ENCODE measurements around the gene HDGFL3.

HDGFL3 gene

DNA sequence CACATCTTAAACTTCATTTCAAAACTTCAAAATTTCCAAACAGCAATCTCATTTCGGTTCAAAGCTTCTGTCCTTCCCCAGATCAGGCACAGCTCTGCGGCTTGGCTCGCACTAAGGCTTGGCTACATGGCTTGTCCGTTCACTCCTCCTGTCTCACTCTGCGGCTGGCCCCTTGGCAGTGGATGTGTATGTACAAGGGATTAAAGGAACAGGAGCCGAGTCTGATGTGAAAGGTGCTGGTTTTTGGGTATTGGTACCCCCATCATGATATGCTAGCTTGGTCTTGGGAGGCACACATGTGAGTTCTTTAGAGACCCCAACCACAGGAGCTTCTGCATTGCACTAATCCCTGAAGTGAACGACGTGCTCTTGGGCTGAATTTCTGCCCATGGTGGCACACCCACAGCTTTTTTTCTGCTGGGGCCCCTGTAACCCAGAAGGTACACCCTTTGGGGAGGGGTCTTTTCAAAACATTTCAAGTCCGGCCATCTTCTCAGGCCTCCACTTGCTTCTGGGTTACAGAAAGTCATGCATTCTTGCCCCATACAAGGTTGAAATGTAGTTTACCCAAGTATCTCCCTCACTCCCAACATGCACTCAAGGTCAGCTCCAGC lies 87.5 kb downstream of the HDGFL3 start:
- no peak for DNase-seq

DNA sequence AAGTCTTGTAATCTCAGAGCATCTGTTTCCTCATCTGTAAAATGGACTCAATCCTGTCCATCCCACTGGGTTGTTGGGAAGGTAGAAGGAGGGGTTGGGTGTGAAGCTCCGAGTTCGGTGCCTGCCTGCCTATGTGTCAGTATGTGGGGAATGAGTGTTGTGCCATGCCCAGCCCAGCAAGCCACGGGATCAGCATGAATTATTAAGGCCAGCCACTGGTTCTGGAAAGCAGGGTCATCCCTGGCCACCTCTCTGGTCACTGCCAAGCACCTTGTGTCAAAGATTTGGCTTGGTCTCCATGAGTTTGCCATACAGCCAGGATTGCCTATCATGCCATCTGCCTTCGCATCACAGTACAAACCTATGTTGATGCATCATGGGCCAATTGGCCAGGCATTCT lies 88.7 kb downstream of the HDGFL3 start:
- no peak for DNase-seq

DNA sequence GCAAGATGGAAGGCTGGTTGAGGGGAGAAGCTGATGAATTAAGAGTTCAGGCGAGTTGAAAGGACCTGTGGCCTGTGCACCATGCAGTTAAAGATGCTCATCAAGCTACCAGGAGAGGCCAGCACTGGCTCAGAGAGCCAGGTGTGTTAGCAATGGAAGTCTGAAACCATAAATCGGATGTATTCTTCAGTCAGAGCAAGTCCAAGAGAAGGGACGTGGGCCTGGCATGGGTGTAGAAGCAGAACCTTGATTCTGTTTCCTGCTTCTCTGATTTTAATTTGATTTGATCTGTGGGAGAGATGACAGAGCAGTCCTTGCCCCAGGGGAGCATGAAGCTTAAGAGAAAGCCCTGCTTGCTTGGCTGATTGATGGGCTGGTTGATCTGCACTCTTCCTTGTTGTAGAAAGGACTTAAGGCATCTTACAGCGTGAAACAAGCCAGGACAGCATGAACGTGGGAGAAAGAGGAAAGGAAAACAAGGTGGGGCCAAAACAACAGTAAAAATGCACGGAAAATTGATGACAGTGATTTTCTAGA lies 89.3 kb downstream of the HDGFL3 start:
- no peak for DNase-seq

DNA sequence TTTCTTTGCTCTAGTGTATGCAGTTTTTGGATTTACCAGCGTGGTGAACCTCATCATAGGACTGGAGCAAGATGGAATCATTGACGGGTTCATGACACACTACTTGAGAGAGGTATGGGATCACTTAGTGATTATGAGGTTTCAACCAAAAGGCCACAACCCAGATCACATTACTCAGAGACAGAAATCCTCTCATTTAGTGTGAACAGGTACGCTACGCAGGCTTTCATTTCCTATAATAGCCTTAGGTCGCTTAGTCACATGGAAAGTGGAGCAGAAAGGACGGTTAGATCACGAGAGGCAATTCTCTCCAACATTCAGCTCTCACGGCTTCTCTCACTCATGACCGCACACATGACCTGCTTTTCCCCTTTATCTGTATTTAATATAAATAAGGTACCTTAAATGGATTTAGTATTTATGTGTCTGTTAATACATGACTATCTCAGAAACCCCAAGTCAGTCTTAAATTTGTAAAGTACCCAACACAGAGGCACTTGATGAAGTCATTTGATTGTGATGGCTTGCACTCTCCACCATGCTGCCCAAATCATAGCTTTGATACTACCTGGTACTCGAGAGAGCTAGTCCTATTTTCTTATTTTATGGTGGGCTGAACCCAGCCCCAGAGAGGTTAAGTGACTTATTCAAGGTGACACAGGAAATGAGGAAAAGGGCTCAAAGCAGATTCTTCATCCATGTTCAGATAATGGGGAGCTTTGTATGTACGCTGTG lies 91.6 kb downstream of the HDGFL3 start:
- DNase-seq: no peak

DNA sequence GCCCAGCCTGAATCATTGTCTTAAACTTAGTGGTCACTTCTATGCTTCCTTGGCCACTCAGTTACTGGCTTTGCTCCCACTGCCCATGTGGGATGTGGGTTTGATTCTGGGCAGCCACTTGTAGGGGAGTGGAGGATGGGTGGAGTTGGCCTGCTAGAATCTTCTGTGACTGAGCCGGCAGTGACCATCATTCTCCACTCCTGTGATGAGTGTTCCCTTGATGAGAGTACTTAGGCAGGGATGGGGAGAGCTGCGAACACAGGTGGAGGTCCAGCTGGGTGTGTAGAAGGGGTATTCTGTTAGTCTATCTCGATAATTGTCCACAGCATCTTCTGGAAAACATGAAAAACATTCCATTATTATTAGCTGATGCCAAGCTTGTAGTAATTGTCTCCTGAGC lies 92.2 kb downstream of the HDGFL3 start:
- no peak for DNase-seq

GRCh38 chr15:83114856-83115255 lies 92.8 kb downstream of the HDGFL3 start:
- DNase-seq: no peak

DNA sequence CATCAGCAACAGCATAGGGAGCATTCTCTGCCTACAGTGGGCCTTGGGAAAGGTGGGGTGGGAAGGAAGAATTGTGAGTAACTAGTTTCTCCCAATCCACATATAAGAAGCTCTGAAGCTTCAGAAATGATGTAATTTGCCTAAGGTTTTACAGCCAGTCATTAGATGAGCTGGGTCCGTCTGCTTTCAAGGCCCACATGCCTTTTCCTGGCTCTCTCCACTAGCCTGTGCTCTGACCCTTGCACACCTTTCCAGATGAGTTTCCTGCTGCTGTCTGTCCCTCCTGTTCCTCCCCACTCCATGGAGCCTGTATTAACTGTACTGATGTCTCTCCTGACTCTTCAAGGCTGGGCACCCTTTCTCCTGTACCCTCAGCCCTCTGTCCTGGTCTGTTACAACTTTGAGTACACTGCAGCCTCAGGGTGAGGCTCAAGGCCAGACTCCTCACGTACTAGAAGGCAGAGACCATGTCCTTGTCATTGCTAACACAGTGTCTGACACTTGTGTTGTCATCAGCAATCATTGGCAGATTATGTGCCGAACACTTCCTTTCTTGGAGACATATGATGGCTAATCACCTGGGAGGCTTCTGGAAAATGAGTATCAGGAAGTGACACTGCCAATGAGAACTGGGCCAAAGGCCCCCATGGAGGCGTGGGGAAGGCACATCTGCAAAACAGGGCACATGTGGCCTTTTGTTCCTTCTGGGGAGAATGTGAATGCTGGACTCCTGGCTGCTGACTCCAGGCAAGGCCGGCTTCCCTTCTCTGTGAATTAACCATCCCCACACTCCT lies 93.5 kb downstream of the HDGFL3 start:
- no peak for DNase-seq

DNA sequence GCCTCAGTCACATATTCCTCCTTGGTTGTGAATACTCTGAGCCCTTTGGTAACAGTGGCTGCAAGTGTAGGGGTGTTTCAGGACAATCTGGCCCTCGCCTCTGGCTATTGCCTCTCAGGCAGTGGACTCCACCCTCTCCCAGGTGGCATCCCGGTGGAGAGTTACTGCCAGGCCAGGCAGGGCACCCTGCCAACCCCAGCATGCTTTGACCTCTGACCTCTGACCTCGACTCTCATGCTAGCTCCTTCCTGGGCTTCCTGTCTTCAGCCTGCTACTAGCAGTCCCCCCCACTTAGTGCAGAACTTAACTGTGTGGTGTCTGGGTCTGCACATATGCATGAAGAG lies 94.7 kb downstream of the HDGFL3 start:
- no peak for DNase-seq

- peak; percentile 30 for DNase-seq
Measured at GRCh38 chr15:83112233-83112955, 95.2 kb downstream of the HDGFL3 start.

GRCh38 chr15:83111149-83111548 lies 96.5 kb downstream of the HDGFL3 start:
- DNase-seq: no peak

DNA sequence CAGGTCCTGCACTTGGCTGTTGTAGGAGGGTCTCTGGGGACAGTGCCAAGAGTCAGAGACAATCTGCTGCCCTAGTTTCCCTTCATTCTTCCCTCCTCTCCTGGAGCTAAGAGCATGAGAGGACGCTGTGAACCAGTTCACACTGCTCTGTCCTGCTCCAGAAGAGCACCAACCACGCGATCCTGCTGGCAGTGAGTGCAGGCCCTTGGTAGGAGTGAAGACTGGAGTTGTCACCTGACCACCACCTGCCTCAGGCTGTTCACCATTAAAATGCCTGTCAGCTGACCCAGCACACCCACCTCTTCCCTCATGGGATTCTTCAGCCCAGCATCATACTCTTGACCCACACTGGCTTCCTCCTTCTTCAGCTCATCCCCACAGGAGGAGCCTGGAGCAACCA lies 97.2 kb downstream of the HDGFL3 start:
- DNase-seq: no peak

GRCh38 chr15:83109532-83109931 lies 98.1 kb downstream of the HDGFL3 start:
- no peak for DNase-seq

- DNase-seq: peak; percentile 96
Measured at GRCh38 chr15:83108266-83109219, 99.1 kb downstream of the HDGFL3 start.

- DNase-seq: no peak
Measured at GRCh38 chr15:83107841-83108181, 99.8 kb downstream of the HDGFL3 start.

DNA sequence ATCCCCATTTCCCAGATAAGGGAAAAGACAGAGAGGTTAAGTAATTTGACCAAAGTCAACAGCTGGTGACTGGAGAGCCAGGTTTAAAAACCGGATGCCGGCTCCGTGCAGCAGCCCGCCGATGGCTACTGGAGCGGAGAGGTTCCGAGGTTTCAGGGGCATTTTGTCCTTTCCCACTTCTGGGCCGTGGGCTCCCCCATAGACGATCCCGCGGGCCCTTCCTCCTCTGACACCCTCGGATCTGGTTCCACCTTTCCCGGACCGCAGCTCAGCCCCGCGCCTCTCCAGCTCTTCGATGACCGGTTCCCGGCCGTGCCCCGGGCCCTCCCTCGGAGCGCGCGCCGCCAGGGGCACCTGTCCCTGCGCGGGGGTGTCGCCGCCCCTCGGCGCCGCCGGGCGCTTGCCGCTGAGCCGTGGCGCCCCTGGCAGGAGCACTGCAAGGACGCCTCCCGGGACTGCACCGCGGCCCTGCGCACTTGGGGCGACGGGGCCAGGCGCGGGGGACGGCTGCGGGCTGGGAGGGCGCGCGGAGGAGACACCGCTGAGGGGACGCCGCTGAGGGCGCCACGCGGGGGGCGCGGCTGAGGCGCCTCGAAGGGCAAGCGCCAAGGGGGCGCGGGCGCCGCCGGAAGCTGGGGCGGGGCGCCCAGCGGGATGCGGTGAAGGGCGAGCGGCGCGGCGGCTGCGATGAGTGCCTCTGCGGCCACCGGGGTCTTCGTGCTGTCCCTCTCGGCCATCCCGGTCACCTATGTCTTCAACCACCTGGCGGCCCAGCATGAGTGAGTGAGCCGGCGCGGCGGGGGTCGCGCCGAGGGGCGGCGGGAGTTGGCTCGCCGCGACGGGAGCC lies 100.4 kb downstream of the HDGFL3 start, which contains the start of gene TM6SF1:
TSS of gene TM6SF1 (plus strand) at position 652 of the 847 bp plus-strand sequence. CDS start at position 688, 36 bp downstream.
- peak; percentile 58 for DNase-seq

DNA sequence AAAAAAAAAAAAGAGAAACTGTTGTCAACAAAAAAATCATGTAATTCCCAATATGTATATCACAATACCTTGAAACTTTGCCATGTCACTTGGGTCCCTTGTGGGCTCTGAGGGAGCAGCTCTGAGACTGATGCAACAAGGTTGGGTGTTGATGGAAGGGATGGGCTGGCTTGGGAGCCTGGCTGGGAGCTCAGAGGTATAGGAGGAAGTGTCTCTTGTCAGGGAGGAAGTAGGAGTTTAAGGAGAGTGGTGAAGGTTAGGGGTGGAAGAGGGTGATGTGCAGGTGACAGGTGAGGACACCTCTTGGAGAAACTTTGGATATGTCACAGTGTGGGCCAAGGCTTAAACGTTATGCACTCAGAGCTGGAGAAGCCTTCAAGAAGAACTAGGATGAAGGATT lies 102.2 kb downstream of the HDGFL3 start:
- DNase-seq: peak; percentile 21

- DNase-seq: no peak
Measured at GRCh38 chr15:83104141-83104540, 103.5 kb downstream of the HDGFL3 start.

GRCh38 chr15:83102346-83102745 lies 105.3 kb downstream of the HDGFL3 start:
- DNase-seq: no peak

DNA sequence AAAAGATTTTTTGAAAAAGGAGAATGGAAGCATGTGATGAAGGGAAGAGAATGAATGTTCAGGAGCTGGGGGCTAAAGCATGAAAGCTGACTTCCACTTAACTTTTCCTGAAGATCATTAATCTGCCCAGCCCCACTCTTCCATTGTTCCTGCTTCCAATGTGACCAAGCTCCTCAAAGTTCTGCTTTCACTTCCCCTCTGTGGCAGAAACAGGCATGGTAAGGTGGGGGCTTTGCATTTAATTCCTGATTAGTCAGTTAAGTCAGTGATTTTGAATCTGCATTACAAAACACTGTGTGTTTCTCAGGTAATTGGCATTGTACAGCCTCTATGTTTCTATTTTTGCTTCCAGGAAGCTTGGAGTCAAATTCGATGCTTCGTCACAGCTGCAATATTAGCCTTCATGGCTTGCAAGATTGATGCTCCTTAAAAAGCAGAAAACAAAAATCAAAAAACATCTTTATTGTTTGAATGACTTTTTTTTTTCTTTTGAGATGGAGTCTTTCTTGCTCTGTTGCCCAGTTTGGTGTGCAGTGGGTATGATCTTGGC lies 107.5 kb downstream of the HDGFL3 start:
- no peak for DNase-seq

DNA sequence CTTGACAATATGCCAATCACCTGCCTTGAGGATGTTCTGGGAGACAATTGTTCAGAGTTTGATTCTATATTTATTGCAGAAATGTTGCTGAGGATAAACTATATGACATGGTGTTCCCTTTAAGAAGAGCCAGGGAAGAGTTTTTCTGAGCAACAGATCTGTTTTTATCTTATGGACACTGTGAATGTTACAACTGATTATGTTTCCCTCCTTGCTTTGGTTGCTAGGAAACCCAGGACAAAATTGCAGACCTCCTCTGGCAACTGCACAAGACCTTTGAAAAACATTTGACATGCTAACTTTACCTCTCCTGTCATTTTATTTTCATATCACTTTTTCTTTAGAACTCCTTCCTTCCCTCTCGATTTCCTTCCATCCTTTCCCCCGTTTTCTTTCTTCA lies 108.3 kb downstream of the HDGFL3 start:
- DNase-seq: peak; percentile 65

GRCh38 chr15:83098079-83098478 lies 109.5 kb downstream of the HDGFL3 start:
- DNase-seq: no peak
